NCI-H2171 (cell line): Measurements from ENCODE around the gene DIMT1.

Experiments
- DNase-seq: peaks from one replicate; lab custom pipeline; 2025; lab: John Stamatoyannopoulos, UW

The DIMT1 gene

GRCh38 chr5:62403411-62404250 lies at the start of gene DIMT1:
Gene DIMT1 (minus strand): TSS chr5:62403905. CDS start chr5:62403772, 133 bp downstream.
- peak; percentile 83 for DNase-seq

GRCh38 chr5:62450259-62450658 lies 46.6 kb upstream of the DIMT1 start:
- no peak for DNase-seq

- DNase-seq, result no peak
These were observed 44.8 kb upstream of the DIMT1 start for GRCh38 chr5:62448528-62448927.

GRCh38 chr5:62432621-62433064 lies 28.9 kb upstream of the DIMT1 start:
- no peak for DNase-seq

- no peak for DNase-seq
These were observed 28.3 kb upstream of the DIMT1 start for GRCh38 chr5:62431735-62432620.

GRCh38 chr5:62424763-62425162 lies 21.1 kb upstream of the DIMT1 start:
- DNase-seq, result no peak

- DNase-seq, result no peak
These were observed 17.7 kb upstream of the DIMT1 start for GRCh38 chr5:62421414-62421813.

GRCh38 chr5:62419609-62420008 lies 15.9 kb upstream of the DIMT1 start:
- DNase-seq, result no peak

- DNase-seq, result no peak
These were observed 14.9 kb upstream of the DIMT1 start for GRCh38 chr5:62418462-62419076.

GRCh38 chr5:62413711-62414110 lies 10.0 kb upstream of the DIMT1 start:
- DNase-seq, result no peak

- DNase-seq, result peak; percentile 93
These were observed 9.0 kb upstream of the DIMT1 start, which contains the start of gene IPO11 for GRCh38 chr5:62412549-62413329. Gene IPO11 (plus strand): TSS chr5:62412763. CDS start chr5:62437280, 24,517 bp downstream.

- DNase-seq, result no peak
These were observed 8.3 kb downstream of the DIMT1 start for GRCh38 chr5:62395210-62395950.

- DNase-seq, result no peak
These were observed 16.9 kb downstream of the DIMT1 start for GRCh38 chr5:62386824-62387223.

- no peak for DNase-seq
These were observed 17.8 kb downstream of the DIMT1 start for GRCh38 chr5:62385816-62386400.

GRCh38 chr5:62385131-62385530 lies 18.6 kb downstream of the DIMT1 start:
- DNase-seq, result no peak

- DNase-seq, result no peak
These were observed 27.6 kb downstream of the DIMT1 start for GRCh38 chr5:62376064-62376463.

GRCh38 chr5:62375627-62376026 lies 28.1 kb downstream of the DIMT1 start:
- DNase-seq, result no peak

GRCh38 chr5:62374090-62374489 lies 29.6 kb downstream of the DIMT1 start:
- no peak for DNase-seq

- no peak for DNase-seq
These were observed 30.3 kb downstream of the DIMT1 start for GRCh38 chr5:62373382-62373781.

GRCh38 chr5:62372600-62372999 lies 31.1 kb downstream of the DIMT1 start:
- no peak for DNase-seq
